NOMO-1 treated with dmso at 0.1 percent for 144 hours (cell line): Measurements from ENCODE around the gene ZNF691.
A peak's percentile ranks its signal among the peaks of the same experiment; 100 is the strongest.

Source experiments
- DNase-seq: peaks from one replicate; lab custom pipeline; 2025; ENCODE audit not compliant: unreplicated experiment; lab: John Stamatoyannopoulos, UW

The ZNF691 gene

GRCh38 chr1:42831273-42831672 is 15.1 kb upstream of the ZNF691 start:
- DNase-seq: no peak

GRCh38 chr1:42832641-42833240 is 13.7 kb upstream of the ZNF691 start:
- no peak for DNase-seq

- DNase-seq: peak; percentile 47
Observed at GRCh38 chr1:42833981-42834380, 12.4 kb upstream of the ZNF691 start.

DNA sequence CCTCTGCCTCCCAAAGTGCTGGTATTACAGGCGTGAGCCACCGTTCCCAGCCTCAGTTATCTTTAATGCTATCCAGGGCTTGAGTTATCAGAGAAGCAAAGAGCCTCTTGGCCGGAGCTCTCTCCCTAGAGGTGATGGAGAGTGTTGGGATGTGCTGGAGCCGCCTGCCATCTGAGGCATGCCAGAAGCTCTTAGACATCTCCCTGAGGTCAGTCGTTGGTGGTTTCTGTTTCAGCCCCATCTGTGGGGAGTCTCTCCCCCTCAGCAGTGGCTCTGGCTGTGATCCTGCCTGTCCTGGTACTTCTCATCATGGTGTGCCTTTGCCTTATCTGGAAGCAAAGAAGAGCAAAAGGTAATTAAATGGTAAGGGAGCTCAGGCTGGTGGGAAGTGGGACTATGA is 11.6 kb upstream of the ZNF691 start:
- no peak for DNase-seq

GRCh38 chr1:42835422-42835821 is 11.0 kb upstream of the ZNF691 start:
- no peak for DNase-seq

- DNase-seq: no peak
Observed at GRCh38 chr1:42837709-42838108, 8.7 kb upstream of the ZNF691 start.

- DNase-seq: no peak
Observed at GRCh38 chr1:42838482-42839190, 7.8 kb upstream of the ZNF691 start.

- DNase-seq: no peak
Observed at GRCh38 chr1:42841010-42841409, 5.4 kb upstream of the ZNF691 start.

- DNase-seq: no peak
Observed at GRCh38 chr1:42841440-42842147, 4.8 kb upstream of the ZNF691 start.

DNA sequence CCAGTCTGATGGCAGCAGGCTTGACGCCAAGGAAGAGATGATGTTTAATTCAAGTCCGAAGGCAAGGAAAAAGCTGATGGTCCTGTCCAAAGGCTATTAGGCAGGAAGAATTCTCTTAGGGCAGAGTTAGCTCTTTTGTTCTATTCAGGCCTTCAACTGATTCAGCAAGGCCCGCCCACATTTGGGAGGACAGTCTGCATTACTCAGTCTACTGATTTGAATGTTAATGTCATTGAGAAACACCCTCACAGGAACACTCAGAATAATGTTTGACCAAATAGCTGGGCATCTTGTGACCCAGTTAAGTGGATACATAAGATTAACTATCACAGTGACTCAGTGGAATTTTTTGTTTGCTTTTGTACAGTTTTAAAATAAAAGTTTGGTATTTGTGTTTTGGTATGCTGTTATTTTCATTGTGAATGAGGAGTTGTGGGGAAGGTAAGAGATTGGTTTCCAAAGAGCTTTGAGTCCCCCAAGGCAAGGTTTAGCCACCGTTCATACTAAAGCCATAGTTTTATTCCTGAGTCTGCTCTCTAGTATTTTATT is 1.7 kb upstream of the ZNF691 start:
- no peak for DNase-seq

DNA sequence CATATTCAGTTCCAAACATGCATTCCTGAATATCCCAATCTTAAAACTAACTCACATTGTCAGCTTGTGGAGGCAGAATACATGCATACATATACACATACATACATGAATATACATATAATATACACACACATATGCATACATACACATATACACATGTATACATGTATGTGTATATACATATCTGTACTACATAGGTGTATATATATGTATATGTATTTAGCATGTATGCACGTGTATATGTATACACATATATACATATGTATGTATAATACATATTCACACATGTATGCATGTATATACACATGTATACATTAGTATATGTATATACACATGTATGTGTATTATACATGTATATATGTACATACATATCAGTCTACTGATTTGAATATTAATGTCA is 1.2 kb upstream of the ZNF691 start:
- no peak for DNase-seq

DNA sequence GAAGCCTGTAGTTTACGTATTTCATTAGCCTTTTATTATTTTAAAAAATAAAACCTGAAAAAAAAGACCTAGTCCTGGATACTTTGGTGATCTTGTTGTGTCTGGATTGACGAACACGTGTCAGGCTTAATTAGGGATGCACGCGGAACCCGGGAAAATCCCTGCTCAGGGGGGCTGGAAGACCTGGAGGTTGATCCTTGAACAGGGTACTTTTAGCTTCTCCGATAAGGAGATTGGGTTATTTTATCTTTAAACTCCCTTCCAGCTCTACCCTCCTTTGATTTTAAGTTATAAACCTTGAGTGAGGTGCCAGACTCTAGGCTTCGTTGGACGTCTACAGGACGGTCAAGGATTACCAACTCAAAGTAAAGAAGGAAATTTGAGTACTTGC is 552 bp upstream of the ZNF691 start:
- DNase-seq: no peak

GRCh38 chr1:42847111-42847595 is 740 bp downstream of the ZNF691 start:
- DNase-seq: no peak

GRCh38 chr1:42847721-42848460 is 1.5 kb downstream of the ZNF691 start:
- no peak for DNase-seq

DNA sequence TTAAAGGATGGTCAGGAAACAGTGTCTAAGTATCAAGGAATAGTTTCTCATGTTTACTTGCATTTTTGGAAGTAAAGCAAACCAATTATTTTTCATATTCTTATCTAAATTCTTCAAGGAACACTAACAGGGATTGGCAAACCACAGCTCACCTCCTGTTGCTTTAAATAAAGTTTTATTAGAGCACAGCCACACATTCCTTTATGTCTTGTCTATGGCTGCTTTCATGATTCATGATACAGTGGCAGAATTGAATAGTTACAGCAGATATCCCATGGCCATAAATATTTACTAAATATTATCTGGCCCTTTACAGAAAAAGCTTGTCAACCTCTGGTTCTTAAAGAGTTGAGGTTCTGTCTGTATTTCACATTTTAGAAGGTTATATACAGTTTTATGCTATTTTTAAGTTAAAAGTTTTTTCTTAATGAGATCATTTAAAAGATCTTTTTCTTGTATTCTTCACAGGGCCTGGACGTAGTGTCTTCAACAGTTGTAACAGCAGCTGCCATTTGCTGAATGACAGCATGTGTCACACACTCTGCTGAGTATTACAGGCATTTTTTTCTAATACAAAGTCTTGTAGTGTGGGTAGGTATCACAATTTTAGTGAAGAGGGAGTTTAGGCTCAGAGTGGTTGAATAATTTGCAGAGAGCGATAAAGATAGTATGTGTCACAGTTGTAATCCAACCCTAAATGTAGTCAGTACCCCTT is 2.6 kb downstream of the ZNF691 start:
- DNase-seq: no peak

- no peak for DNase-seq
Observed at GRCh38 chr1:42849944-42850343, 3.5 kb downstream of the ZNF691 start.

DNA sequence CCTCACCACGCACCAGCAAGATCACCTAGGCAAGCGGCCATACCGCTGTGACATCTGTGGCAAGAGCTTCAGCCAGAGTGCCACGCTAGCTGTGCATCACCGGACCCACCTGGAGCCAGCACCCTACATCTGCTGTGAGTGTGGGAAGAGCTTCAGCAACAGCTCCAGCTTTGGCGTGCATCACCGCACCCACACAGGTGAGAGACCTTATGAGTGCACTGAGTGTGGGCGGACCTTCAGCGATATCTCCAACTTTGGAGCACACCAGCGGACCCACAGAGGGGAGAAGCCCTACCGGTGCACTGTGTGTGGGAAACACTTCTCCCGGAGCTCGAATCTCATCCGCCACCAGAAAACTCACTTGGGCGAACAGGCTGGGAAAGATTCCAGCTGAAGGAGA is 5.0 kb downstream of the ZNF691 start:
- DNase-seq: no peak

DNA sequence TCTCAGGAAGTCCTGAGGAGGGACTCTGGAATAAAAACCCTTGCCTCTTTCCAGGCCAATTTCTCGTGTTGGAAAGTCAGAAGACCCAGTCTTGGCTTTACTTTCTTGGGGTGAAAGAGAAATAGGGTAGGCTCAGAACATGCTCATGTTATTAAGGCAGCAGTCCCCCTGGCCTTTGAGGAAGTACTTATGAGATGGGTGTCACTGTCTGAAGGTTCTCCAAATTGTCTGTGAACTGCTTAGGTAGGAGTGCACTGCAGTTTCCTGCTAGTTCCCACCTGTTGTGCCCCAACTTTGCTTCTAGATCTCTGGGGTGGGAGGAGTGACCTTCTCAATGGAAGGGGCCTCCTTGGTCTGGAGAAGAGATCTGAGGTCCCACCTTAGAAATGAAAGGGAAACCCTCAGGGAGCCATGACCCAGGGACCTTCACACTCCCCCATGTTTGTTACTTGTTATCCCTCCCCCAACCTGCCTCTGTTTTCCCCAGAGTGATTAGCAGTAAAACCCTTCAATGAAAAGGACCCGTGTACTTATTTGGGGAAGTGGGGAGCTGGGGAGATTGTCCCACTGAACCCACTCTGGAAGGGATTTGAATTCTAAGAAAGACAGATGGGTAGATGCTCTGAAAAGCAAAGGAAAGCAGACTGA is 5.7 kb downstream of the ZNF691 start:
- no peak for DNase-seq

- DNase-seq: no peak
Observed at GRCh38 chr1:42852608-42852980, 6.2 kb downstream of the ZNF691 start.
